HG03025 (cell line): ENCODE data around the gene CD109.
"Not testable (repeated sequence)": the region's sequence is repeated elsewhere in the genome, so short reads cannot be mapped to it uniquely, and the experiment has no call there.

Source experiments
- ATAC-seq: cut with Tn5 transposase; IDR thresholded peaks from one replicate; pipeline ENCODE4 v1.9.1; 2021; ENCODE audit warnings: mild to moderate bottlenecking, moderate library complexity; ENCODE audit not compliant: unreplicated experiment, low FRiP score

CD109 gene

GRCh38 chr6:73844696-73845095, 148.7 kb downstream of the CD109 start:
- ATAC-seq: not testable (repeated sequence)

DNA sequence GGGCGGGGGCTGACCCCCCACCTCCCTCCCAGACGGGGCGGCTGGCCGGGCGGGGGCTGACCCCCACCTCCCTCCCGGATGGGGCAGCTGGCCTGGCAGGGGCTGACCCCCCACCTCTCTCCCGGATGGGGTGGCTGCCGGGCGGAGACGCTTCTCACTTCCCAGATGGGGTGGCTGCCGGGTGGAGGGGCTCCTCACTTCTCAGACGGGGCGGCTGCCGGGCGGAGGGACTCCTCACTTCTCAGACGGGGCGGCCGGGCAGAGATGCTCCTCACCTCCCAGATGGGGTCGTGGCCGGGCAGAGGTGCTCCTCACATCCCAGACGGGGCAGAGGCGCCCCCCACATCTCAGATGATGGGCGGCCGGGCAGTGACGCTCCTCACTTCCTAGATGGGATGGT, 155.0 kb downstream of the CD109 start:
- not testable (repeated sequence) for ATAC-seq

DNA sequence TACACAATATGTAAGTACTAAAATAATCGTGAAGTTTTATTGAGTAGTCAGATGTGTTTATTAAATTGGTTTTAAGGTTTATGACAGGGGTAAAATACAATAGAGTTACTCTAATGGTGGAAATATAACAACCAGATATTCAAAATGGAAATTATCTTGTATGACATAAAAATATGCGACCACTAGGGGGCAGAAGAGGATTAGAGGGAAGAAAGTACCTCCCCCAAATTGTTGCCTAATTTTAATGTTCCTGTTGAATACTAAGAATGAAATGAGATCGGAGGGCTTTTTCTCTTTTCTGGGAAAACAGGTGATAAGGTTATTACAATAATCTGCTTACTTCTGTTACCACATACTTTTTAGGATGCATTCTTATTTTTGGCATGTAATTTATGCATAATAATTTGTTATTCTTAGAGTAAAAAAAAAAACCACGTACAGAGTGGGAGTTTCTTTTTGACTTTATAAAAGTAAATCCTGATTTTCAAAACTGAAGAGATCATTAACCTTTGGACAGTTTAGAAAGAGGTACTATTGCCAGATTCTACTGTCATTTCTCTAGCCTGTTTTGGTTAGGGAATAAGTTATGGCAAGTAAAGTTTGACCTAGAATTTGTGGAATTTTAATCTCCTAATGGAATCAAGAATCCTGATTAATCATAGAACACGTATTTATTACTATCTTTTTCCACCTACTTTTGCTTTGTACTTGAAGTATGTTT, 159.2 kb downstream of the CD109 start:
- no peak for ATAC-seq

- ATAC-seq: no peak
Measured at GRCh38 chr6:73857341-73857890, 161.4 kb downstream of the CD109 start.

GRCh38 chr6:73858376-73858775, 162.4 kb downstream of the CD109 start:
- no peak for ATAC-seq

DNA sequence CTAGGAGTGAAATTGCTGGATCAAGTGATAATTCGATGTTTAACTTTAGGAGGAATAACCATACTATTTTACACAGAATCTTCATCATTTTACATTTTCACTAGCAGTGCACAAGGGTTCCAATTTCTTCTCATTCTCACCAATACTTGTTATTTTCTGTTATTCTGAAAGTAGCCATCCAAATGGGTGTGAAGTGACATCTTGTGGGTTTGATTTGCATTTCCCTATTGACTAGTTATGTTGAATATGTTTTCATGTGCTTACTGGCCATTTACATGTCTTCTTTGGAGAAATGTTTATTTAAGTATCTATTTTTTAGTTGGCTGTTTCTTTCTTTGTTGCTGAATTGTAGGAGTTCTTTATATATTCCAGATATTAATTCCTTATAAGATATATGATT, 164.3 kb downstream of the CD109 start:
- ATAC-seq: no peak

- no peak for ATAC-seq
Measured at GRCh38 chr6:73866305-73866704, 170.3 kb downstream of the CD109 start.

DNA sequence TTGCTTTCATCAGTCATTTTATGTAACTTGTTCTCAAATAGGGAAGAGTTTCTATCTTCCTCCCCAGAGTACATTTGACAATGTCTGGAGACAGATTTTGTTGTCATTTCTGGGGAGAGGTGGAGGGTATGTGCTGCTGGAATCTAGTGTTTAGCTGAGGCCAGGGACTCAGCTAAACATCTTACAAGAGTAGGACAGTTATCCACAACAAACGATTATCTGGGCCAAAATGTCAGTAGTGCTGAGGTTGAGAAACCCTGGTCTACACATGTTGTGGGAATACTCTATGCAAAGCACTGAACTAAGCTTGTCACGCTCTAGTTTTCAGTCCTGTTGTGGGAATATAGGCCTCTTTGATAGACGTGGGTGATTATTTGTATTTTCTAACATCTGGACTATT, 171.4 kb downstream of the CD109 start:
- no peak for ATAC-seq

- no peak for ATAC-seq
Measured at GRCh38 chr6:73870907-73871306, 174.9 kb downstream of the CD109 start.

GRCh38 chr6:73873081-73873480, 177.1 kb downstream of the CD109 start:
- ATAC-seq: no peak
